ENCODE data around the gene NEO1.
"Not testable (repeated sequence)": the region's sequence is repeated elsewhere in the genome, so short reads cannot be mapped to it uniquely, and the experiment has no call there.

NEO1 gene

DNA sequence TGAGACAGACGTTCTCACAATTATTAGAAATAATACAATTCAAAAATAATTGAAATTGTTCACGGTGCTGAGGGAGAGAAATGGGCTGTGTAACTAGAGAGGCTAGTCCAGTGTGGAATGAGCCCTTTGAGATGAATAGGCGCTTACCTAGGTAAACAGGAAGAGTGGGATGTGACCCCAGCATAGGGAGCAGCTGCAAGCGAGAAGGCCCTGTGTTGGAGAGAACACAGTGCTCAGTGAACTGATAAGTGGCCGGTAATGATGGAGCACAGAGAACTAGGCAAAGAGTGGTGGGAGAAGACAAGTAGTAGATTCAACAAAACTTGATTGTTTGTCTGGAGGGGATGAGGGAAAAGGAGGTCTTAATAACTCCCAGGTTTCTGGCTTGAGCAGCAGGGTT is 212.6 kb downstream of the NEO1 start:
- DNase-seq (ENCODE audit: low spot score) = no peak

DNA sequence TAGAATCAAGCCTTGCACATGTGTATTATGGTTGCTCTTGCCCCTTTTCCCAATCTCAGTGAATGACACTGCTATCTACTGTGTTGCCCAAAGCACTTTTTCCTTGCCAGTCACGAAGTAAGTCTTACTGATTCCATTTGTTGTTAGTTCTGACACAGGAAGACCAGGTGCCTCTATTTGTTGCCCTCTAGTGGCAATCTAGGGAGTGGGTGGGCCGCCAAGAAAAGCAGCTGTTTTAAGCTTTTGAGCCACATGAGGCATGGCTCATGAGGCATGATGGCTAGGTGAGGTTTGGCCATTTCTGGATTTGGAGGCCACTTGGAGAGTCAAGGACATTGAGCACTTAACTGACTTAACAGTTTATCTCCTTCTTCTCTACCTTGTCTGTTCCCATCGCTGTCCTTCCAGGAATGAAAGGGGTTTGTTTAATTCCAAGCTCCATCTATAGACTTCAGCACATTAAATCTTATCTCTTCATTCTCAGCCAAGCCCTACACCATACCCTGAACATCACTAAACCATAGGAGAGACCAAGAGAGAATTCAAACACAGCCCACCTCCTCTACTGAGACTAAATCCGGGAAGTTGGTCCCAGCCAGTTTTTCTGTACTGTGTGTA is 213.4 kb downstream of the NEO1 start:
- DNase-seq (ENCODE audit: low spot score) = peak; percentile 43

- no peak for DNase-seq (ENCODE audit: low spot score)
Measured at GRCh38 chr15:73268457-73268856, 216.2 kb downstream of the NEO1 start.

- no peak for DNase-seq (ENCODE audit: low spot score)
Measured at GRCh38 chr15:73270366-73271097, 218.3 kb downstream of the NEO1 start.

GRCh38 chr15:73273181-73274002 is 221.1 kb downstream of the NEO1 start:
- peak; percentile 64 for DNase-seq (ENCODE audit: low spot score)

DNA sequence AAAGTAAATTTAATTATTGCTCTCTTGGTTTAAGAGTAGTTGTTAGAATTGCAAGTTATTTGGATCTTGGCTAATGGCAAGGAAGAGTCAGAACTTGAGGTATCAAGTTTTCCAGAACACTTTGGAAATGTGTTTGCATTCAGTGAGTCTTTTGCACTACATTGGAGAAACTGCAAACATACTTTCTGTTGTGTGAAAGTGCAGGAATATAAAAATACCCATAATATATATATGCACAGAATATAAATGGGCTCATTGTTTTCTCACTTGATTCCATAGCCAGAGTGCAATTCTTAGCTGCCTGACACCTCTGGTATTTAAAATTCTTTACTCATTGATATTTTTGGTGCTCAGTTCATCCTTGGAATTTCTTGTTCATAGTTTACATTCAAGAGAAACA is 223.6 kb downstream of the NEO1 start:
- no peak for DNase-seq (ENCODE audit: low spot score)

GRCh38 chr15:73282567-73283365 is 230.5 kb downstream of the NEO1 start:
- no peak for DNase-seq (ENCODE audit: low spot score)

GRCh38 chr15:73283366-73283962 is 231.2 kb downstream of the NEO1 start:
- peak; percentile 33 for DNase-seq (ENCODE audit: low spot score)

DNA sequence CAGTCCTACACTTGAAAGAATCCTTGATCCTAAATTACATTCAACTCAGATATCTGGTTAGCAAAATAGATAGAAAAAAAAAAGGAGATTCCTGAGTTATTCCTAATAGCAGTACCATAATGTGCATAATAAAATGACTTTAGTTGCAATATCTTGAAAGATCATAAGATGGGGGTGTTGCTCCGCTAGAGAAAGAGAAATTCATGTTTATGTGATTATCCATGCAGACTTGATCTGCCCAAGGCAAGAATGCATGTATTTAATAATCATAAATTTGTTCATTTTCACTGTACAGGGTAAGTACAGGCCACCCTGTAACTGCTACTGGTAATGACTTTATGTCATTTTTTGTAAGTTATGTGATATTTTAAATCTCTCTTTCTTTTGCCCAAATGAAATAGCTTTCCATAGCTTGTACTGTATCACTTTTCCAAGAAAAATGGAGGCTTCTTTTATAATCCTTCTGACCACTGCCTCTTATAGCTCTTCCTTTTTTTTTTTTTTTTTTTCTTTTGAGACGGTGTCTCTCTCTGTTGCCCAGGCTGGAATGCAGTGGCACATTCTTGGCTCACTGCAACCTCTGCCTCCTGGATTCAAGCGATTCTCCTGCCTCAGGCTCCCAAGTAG is 231.9 kb downstream of the NEO1 start:
- DNase-seq (ENCODE audit: low spot score) = no peak

- peak; percentile 13 for DNase-seq (ENCODE audit: low spot score)
Measured at GRCh38 chr15:73286311-73286710, 234.0 kb downstream of the NEO1 start.

GRCh38 chr15:73287019-73287418 is 234.8 kb downstream of the NEO1 start:
- no peak for DNase-seq (ENCODE audit: low spot score)

- DNase-seq (ENCODE audit: low spot score) = no peak
Measured at GRCh38 chr15:73291441-73291840, 239.2 kb downstream of the NEO1 start.

DNA sequence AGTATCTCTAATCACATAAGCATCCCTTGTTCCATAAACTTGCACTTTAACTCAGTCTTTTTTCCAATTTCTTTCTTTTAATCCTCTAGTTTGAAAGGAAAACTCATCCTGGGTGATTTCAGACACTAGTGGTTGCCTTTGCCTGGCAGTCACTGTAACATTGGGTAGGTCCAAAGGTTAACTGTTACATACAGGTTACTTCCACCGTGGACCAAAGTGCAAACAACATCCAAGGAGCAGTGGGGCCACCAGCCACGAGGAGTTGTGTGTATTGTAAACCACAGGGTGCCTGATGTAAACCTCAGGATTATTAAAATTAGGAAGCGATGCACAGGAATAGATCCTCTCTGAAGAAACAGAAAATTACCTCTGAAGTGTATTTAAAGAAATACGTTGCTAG is 241.5 kb downstream of the NEO1 start:
- no peak for DNase-seq (ENCODE audit: low spot score)

DNA sequence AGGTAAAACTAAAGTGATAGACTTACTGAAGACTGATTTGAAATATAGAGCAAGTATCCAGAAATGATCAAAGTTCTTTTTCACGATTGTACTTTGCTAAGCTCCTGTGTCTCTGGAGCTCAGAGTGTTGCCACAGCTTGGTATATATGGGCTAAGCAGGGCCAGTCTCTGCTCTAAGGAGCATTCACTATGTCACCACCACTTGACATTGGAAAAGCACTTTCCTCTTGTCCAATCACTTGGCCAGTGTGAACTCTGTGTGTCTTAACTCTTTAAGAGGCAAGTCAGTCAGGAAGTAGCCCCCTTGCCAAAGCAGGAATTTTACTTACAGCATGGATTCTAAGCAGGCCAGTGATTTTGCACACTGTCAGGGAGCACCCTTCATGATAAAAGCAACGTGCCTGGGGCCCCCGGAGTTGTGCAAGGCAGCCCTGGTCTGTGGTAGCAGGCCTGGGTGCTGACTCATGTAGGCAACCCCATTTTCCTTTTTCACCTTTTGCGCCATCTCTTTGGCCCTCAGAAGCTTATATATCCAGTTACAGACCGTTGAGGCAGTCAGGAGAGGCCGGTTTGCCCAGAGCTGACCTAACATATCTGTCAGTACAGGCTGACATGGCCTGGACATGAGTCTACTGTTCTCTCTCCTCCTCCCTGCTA is 243.5 kb downstream of the NEO1 start:
- no peak for DNase-seq (ENCODE audit: low spot score)

DNA sequence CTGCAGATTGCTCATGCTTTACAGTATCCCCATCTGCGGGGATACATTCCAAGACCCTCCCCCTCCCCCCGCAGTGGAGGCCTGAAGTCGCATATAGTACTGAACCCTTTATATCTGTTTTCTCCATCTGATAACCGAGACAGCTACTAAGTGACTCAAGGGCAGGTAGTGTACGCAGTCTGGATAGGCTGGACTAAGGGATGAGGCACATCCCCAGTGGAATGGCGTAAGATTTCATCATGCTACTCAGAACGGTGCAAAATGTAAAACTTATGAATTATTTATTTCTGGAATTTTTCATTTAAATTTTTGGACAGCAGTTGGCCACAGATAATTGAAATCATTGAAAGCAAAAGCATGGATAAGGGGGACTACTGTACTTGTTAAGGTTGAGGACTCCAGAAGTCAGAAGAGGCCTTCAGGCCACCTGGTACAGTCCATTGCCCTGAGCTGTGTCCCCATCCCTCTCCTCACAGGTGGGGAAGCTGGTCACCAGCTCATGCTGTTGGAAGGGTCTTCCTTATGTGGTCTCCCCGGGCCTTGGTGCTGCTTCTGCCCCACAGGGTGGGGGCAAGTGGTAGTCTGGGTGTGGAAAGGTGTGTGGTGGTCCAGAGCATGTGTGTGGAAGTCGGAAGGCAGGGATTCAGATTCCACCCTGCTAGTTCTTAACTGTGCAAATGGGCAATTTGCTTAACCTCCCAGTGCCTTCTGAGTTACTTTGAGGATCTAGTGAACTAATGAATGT is 244.5 kb downstream of the NEO1 start:
- DNase-seq (ENCODE audit: low spot score) = no peak

- DNase-seq (ENCODE audit: low spot score) = no peak
Measured at GRCh38 chr15:73298522-73299245, 246.4 kb downstream of the NEO1 start.

DNA sequence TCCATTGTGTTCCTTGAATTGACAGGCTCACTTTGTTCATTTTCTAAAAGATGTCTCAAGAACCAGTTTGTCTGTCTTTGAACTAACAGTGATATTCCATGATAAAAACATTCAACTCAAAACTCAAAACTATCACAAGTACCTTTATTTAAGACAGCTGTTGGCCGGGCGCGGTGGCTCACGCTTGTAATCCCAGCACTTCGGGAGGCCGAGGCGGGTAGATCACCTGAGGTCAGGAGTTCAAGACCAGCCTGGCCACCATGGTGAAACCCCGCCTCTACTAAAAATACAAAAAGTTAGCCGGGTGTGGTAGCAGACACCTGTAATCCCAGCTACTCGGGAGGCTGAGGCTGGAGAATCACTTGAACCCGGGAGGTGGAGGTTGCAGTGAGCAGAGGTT is 248.0 kb downstream of the NEO1 start:
- DNase-seq (ENCODE audit: low spot score) = not testable (repeated sequence)

DNA sequence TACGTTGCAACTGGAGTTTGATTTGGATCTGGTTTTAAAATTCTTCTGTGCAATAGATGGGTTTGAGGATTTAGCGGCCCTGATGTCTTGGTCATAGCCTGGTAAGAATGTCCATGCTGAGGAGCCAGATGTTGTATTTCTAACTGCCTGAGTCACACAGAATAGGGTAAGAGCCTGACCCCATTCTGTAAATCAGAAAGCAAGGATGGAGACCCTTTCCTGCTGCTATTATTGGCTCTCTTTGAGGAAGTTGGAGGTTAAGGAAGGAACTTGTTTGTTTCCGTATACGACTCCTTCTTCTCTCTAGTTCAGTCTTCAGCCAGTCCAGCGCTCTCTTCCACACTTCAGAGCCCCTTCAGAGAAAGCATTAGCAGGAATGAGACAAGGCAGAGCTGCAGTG is 251.4 kb downstream of the NEO1 start:
- no peak for DNase-seq (ENCODE audit: low spot score)
